GM23338 (cell line): ENCODE results near the gene ACOXL. TPM values are rescaled to one million over a fixed set of nuclear protein-coding genes. Genes with fewer than 3 reads are reported as not detected.

Source experiments
- ATAC-seq: fragments of 200-7000 bp; cut with Tn5 transposase; 3 replicates; pipeline ENCODE4 v1.9.1; 2020
- DNase-seq: peaks from one replicate; pipeline ENCODE4 v3.0.0-alpha.2; 2015; ENCODE audit warnings: low spot score
- H2AFZ ChIP-seq: fragments of 200-600 bp; sonication (generic); 2 replicates; pipeline ENCODE4 v1.8.0; 2016; ENCODE audit warnings: antibody characterized with exemption, mild to moderate bottlenecking, moderate library complexity
- H3F3A ChIP-seq: fragments of 200-600 bp; sonication (generic); replicated peaks from 2 replicates; pipeline ENCODE4 v1.8.0; 2017; ENCODE audit warnings: antibody characterized with exemption, mixed run types, low read depth
- H3K27ac ChIP-seq: fragments of 200-600 bp; sonication (generic); 2 replicates; pipeline ENCODE4 v1.6.1; 2016; ENCODE audit warnings: low read depth
- H3K27me3 ChIP-seq: fragments of 200-600 bp; sonication (generic); 2 replicates; pipeline ENCODE4 v1.8.0; 2016; ENCODE audit warnings: mild to moderate bottlenecking, mixed run types, moderate library complexity; ENCODE audit not compliant: insufficient read depth
- H3K36me3 ChIP-seq: fragments of 200-600 bp; sonication (generic); 2 replicates; pipeline ENCODE4 v1.8.0; 2016; ENCODE audit warnings: mild to moderate bottlenecking; ENCODE audit not compliant: insufficient read depth
- H3K4me1 ChIP-seq: fragments of 200-600 bp; sonication (generic); 2 replicates; pipeline ENCODE4 v1.8.0; 2016; ENCODE audit warnings: mild to moderate bottlenecking, moderate library complexity; ENCODE audit not compliant: insufficient read depth
- H3K4me2 ChIP-seq: fragments of 200-600 bp; sonication (generic); 2 replicates; pipeline ENCODE4 v1.7.1; 2017; ENCODE audit warnings: mixed run types
- H3K4me3 ChIP-seq: fragments of 200-600 bp; sonication (generic); 2 replicates; pipeline ENCODE4 v1.6.1; 2016; ENCODE audit warnings: mixed run types
- H3K79me2 ChIP-seq: fragments of 200-600 bp; sonication (generic); replicated peaks from 2 replicates; pipeline ENCODE4 v1.8.0; 2017; ENCODE audit warnings: mild to moderate bottlenecking; ENCODE audit not compliant: insufficient read depth
- H3K9me2 ChIP-seq: fragments of 200-600 bp; sonication (generic); 2 replicates; pipeline ENCODE4 v1.8.0; 2017; ENCODE audit not compliant: insufficient read depth
- H4K20me1 ChIP-seq: fragments of 200-600 bp; sonication (generic); replicated peaks from 2 replicates; pipeline ENCODE4 v1.8.0; 2017; ENCODE audit warnings: mild to moderate bottlenecking; ENCODE audit not compliant: insufficient read depth
- H3K27ac Mint-ChIP-seq: 2 replicates; pipeline ENCODE4 v1.8.0; 2020; ENCODE audit warnings: inconsistent platforms, mild to moderate bottlenecking, moderate library complexity, mixed read lengths
- H3K27me3 Mint-ChIP-seq: 3 replicates; pipeline ENCODE4 v1.8.0; 2022; ENCODE audit warnings: low read depth, mild to moderate bottlenecking, moderate library complexity, mixed read lengths, inconsistent platforms; ENCODE audit not compliant: insufficient read depth, poor library complexity
- H3K36me3 Mint-ChIP-seq: 3 replicates; pipeline ENCODE4 v1.8.0; 2021; ENCODE audit warnings: low read depth, mild to moderate bottlenecking, inconsistent platforms, moderate library complexity, mixed read lengths
- H3K4me1 Mint-ChIP-seq: 3 replicates; pipeline ENCODE4 v1.8.0; 2020; ENCODE audit warnings: mild to moderate bottlenecking, inconsistent platforms, mixed read lengths
- H3K4me3 Mint-ChIP-seq: 3 replicates; pipeline ENCODE4 v1.8.0; 2021; ENCODE audit warnings: moderate library complexity, mild to moderate bottlenecking, inconsistent platforms, mixed read lengths
- H3K9me3 Mint-ChIP-seq: 3 replicates; pipeline ENCODE4 v1.8.0; 2020; ENCODE audit warnings: moderate library complexity, mild to moderate bottlenecking, inconsistent platforms, mixed read lengths
- CREB1 ChIP-seq: fragments of 250-450 bp; sonication (Bioruptor Pico); IDR thresholded peaks from 2 replicates; pipeline ENCODE4 v1.5.0; 2020; ENCODE audit warnings: low read depth, mild to moderate bottlenecking, moderate library complexity
- CTCF ChIP-seq, 2 experiments: fragments of 200-600 bp in 1 of 2; sonication (generic) in 1 of 2; conservative IDR thresholded peaks; 2 replicates each; pipeline versions ENCODE4 v1.5.1 to v1.6.1; 2016 to 2017; ENCODE audit warnings: antibody characterized with exemption in 2 of 2, low read depth in 2 of 2, mild to moderate bottlenecking in 2 of 2, moderate library complexity in 1 of 2
- ETS1 ChIP-seq: IDR thresholded peaks from 2 replicates; pipeline ENCODE4 v1.6.1; 2016; ENCODE audit warnings: antibody characterized with exemption
- EZH2phosphoT487 ChIP-seq: fragments of 200-600 bp; sonication (generic); IDR thresholded peaks from one replicate; pipeline ENCODE4 v1.8.1; 2018; ENCODE audit warnings: antibody characterized with exemption; ENCODE audit not compliant: unreplicated experiment
- JUNB ChIP-seq: IDR thresholded peaks from one replicate; pipeline ENCODE4 v1.6.1; 2016; ENCODE audit warnings: antibody characterized with exemption; ENCODE audit not compliant: unreplicated experiment
- NANOG ChIP-seq: IDR thresholded peaks from 2 replicates; pipeline ENCODE4 v1.6.1; 2016; ENCODE audit warnings: antibody characterized with exemption, borderline replicate concordance
- POLR2AphosphoS5 ChIP-seq: IDR thresholded peaks from 2 replicates; pipeline ENCODE4 v1.6.1; 2016; ENCODE audit warnings: antibody characterized with exemption, low read depth
- REST ChIP-seq: IDR thresholded peaks from one replicate; pipeline ENCODE4 v1.6.1; 2018; ENCODE audit warnings: antibody characterized with exemption; ENCODE audit not compliant: unreplicated experiment
- STAT1 ChIP-seq: IDR thresholded peaks from one replicate; pipeline ENCODE4 v1.6.1; 2016; ENCODE audit warnings: antibody characterized with exemption; ENCODE audit not compliant: unreplicated experiment
- ZNF114 ChIP-seq: fragments of 250-450 bp; sonication (Bioruptor Pico); IDR thresholded peaks from 2 replicates; pipeline ENCODE4 v1.5.0; 2020; ENCODE audit warnings: mild to moderate bottlenecking, moderate library complexity
- polyA plus RNA-seq: library from polyadenylated mRNA; unstranded; fragments of >200 nt; fragmentation: Nextera tagmentation; extraction: Ambion mirVana; gene quantifications from 2 replicates; pipeline ENCODE4 v1.2.1, GENCODE V29; 2016
- total RNA-seq: library from RNA; depleted of rRNA; stranded (reverse); fragments of >200 nt; shearing (Covaris generic); gene quantifications from 2 replicates; pipeline ENCODE4 v1.2.3, GENCODE V29; 2014

ACOXL gene
- total and polyA plus RNA-seq, 2 experiments from 2014 or later: 9.0 to 14.7 TPM

- no peak for TF ChIP-seq ETS1
- TF ChIP-seq CTCF (conservative IDR thresholded peaks at IDR 0.05; ENCODE audit: low read depth in 2 of 2): no peak
- no peak for TF ChIP-seq STAT1
- TF ChIP-seq CREB1 (CRISPR knock-in tag): no peak
- no peak for TF ChIP-seq ZNF114 (CRISPR knock-in tag)
- no peak for TF ChIP-seq REST
- TF ChIP-seq POLR2AphosphoS5: no peak
- TF ChIP-seq NANOG: no peak
- no peak for TF ChIP-seq EZH2phosphoT487
- TF ChIP-seq JUNB: no peak
Measured at GRCh38 chr2:111165084-111165483, 432.7 kb downstream of the ACOXL start (continued).

GRCh38 chr2:111166115-111166514, 433.7 kb downstream of the ACOXL start:
- H4K20me1 ChIP-seq: no peaks in the 10 kb centered on the region; the same call in 1 of the 2 replicates
- no peaks in the 10 kb centered on the region for H3F3A ChIP-seq
- ATAC-seq: no peak
- 0 out of 2 replicates have a peak overlapping the region, but pooled peaks have one; percentile 10 for H3K27ac ChIP-seq
- no peak overlapping the region for H3K4me3 Mint-ChIP-seq
- peaks cover 23% of the 10 kb centered on the region; the same call in 2 of the 3 replicates for H3K36me3 Mint-ChIP-seq
- peaks cover 12% of the 10 kb centered on the region; the same call in 1 of the 2 replicates for H3K79me2 ChIP-seq
- H3K36me3 ChIP-seq: 0 out of 2 replicates have a peak, but pooled peaks cover 6% of the 10 kb centered on the region
- H2AFZ ChIP-seq: no peak overlapping the region
- no peak overlapping the region for H3K4me2 ChIP-seq
- H3K27me3 ChIP-seq: no peaks in the 10 kb centered on the region
- H3K27me3 Mint-ChIP-seq: peaks cover 6% of the 10 kb centered on the region
- no peaks in the 10 kb centered on the region for H3K9me3 Mint-ChIP-seq
- no peaks in the 10 kb centered on the region for H3K9me2 ChIP-seq
- no peak overlapping the region for H3K27ac Mint-ChIP-seq
- peaks cover 26% of the 10 kb centered on the region for H3K4me1 ChIP-seq
- no peak overlapping the region for H3K4me3 ChIP-seq
- H3K4me1 Mint-ChIP-seq: peaks cover 45% of the 10 kb centered on the region
- no peak for DNase-seq
- TF ChIP-seq JUNB: no peak
- TF ChIP-seq EZH2phosphoT487: no peak
- no peak for TF ChIP-seq REST
